Liver (tissue), 9 donors: ENCODE measurements around the gene RAB3C. TPM values are rescaled to one million over a fixed set of nuclear protein-coding genes. Genes with fewer than 3 reads are reported as not detected.

Experiments
- DNase-seq: peaks from one replicate; pipeline ENCODE4 v3.0.0-alpha.2; 2017; ENCODE audit warnings: low spot score
- H3K27ac ChIP-seq, 2 donors: one replicate each; pipeline ENCODE4 v1.7.0; 2013; ENCODE audit warnings: inconsistent platforms in 2 of 2, low read length in 2 of 2, control low read depth in 1 of 2, low read depth in 1 of 2, mild to moderate bottlenecking in 1 of 2
- H3K27me3 ChIP-seq, 4 donors: one replicate each; pipeline versions ENCODE4 v1.6.1 to v1.7.0; 2013; ENCODE audit warnings: low read length in 3 of 4, inconsistent platforms in 1 of 4, mild to moderate bottlenecking in 1 of 4, moderate library complexity in 1 of 4; ENCODE audit not compliant: control insufficient read depth in 4 of 4, insufficient read depth in 4 of 4
- H3K36me3 ChIP-seq, 4 donors: one replicate each; pipeline versions ENCODE4 v1.6.1 to v1.7.0; 2013; ENCODE audit warnings: low read length in 3 of 4, mild to moderate bottlenecking in 3 of 4, low read depth in 1 of 4, moderate library complexity in 1 of 4; ENCODE audit not compliant: control insufficient read depth in 4 of 4, insufficient read depth in 3 of 4
- H3K4me1 ChIP-seq, 4 donors: one replicate each; pipeline versions ENCODE4 v1.6.1 to v1.7.0; 2013; ENCODE audit warnings: low read length in 3 of 4, mild to moderate bottlenecking in 3 of 4, moderate library complexity in 1 of 4; ENCODE audit not compliant: control insufficient read depth in 4 of 4, insufficient read depth in 4 of 4
- H3K4me3 ChIP-seq, 3 donors: one replicate each; pipeline versions ENCODE4 v1.6.1 to v1.7.0; 2013; ENCODE audit warnings: low read length in 3 of 3, control low read depth in 1 of 3, low read depth in 1 of 3, mild to moderate bottlenecking in 1 of 3
- H3K9ac ChIP-seq, 2 donors: one replicate each; pipeline ENCODE4 v1.7.0; 2013; ENCODE audit warnings: low read length in 2 of 2, mild to moderate bottlenecking in 2 of 2, moderate library complexity in 2 of 2, control low read depth in 1 of 2, low read depth in 1 of 2
- H3K9me3 ChIP-seq, 4 donors: one replicate each; pipeline versions ENCODE4 v1.6.1 to v1.7.0; 2013; ENCODE audit warnings: low read length in 3 of 4; ENCODE audit not compliant: control insufficient read depth in 4 of 4
- EGR1 ChIP-seq, 2 donors: IDR thresholded peaks; 2 replicates each; pipeline ENCODE4 v1.6.1; 2016 to 2018; ENCODE audit warnings: antibody characterized with exemption in 2 of 2, low read depth in 2 of 2
- FOXA1 ChIP-seq: IDR thresholded peaks from 2 replicates; pipeline ENCODE4 v1.6.1; 2016; ENCODE audit warnings: antibody characterized with exemption
- FOXA2 ChIP-seq: IDR thresholded peaks from 2 replicates; pipeline ENCODE4 v1.6.1; 2016; ENCODE audit warnings: antibody characterized with exemption
- GABPA ChIP-seq, 2 donors: IDR thresholded peaks in 1 of 2; conservative IDR thresholded peaks in 1 of 2; 2 replicates each; pipeline ENCODE4 v1.6.1; 2016; ENCODE audit warnings: antibody characterized with exemption in 2 of 2, mild to moderate bottlenecking in 1 of 2, moderate library complexity in 1 of 2
- HNF4A ChIP-seq, 2 donors: conservative IDR thresholded peaks; 2 replicates each; pipeline ENCODE4 v1.6.1; 2016; ENCODE audit warnings: antibody characterized with exemption in 2 of 2, mild to moderate bottlenecking in 2 of 2
- NR2F2 ChIP-seq: IDR thresholded peaks from 2 replicates; pipeline ENCODE4 v1.6.1; 2016; ENCODE audit warnings: antibody characterized with exemption
- RAD21 ChIP-seq, 2 donors: IDR thresholded peaks; 2 replicates each; pipeline ENCODE4 v1.6.1; 2016; ENCODE audit warnings: antibody characterized with exemption in 2 of 2, mild to moderate bottlenecking in 2 of 2
- SP1 ChIP-seq: IDR thresholded peaks from 2 replicates; pipeline ENCODE4 v1.6.1; 2018; ENCODE audit warnings: antibody characterized with exemption, mild to moderate bottlenecking
- YY1 ChIP-seq: IDR thresholded peaks from 2 replicates; pipeline ENCODE4 v1.6.1; 2016; ENCODE audit warnings: antibody characterized with exemption, mild to moderate bottlenecking
- WGBS: extraction: QIAGEN DNeasy Blood & Tissue Kit; methylation state at CpG from one replicate; pipeline ENCODE4 v1.1.7; 2013; 5-methylcytosine and 5-hydroxymethylcytosine counted together
- polyA plus RNA-seq, 2 donors: library from polyadenylated mRNA; stranded (reverse) in 1 of 2; unstranded in 1 of 2; fragments of 200-250 nt in 1 of 2; fragments of >200 nt in 1 of 2; fragmentation: Nextera tagmentation in 1 of 2; extraction: Ambion mirVana in 1 of 2; gene quantifications; one replicate each; pipeline versions ENCODE4 v1.2.1 to v1.2.3, GENCODE V29; 2013 to 2015
- total RNA-seq, 2 donors: library from RNA; depleted of rRNA; stranded (reverse); fragments of >200 nt; gene quantifications; one replicate each; pipeline ENCODE4 v1.2.3, GENCODE V29; 2014
- TF ChIP-seq, protein P1 (sequence below): IDR thresholded peaks from 2 replicates; pipeline ENCODE4 v1.6.1; 2016; ENCODE audit warnings: antibody characterized with exemption
- TF ChIP-seq, protein P2 (sequence below): fragments of 150-350 bp; IDR thresholded peaks from 2 replicates; pipeline ENCODE4 v1.5.1; 2017; ENCODE audit warnings: improper control_type of control experiment, low read depth, low read length; ENCODE audit not compliant: missing input control
- TF ChIP-seq, protein P3 (sequence below): IDR thresholded peaks from 2 replicates; pipeline ENCODE4 v1.6.1; 2016; ENCODE audit warnings: antibody characterized with exemption
- TF ChIP-seq, protein P4 (sequence below): IDR thresholded peaks from 2 replicates; pipeline ENCODE4 v1.6.1; 2016; ENCODE audit warnings: antibody characterized with exemption
- TF ChIP-seq, protein P5 (sequence below): IDR thresholded peaks from 2 replicates; pipeline ENCODE4 v1.6.1; 2016; ENCODE audit warnings: antibody characterized with exemption, mild to moderate bottlenecking
- donor health status: healthy.
- donor health status: healthy.
- donor health status: healthy.
- donor health status: healthy.
- donor health status: healthy.

RAB3C gene
- total and polyA plus RNA-seq, 4 donors = 0.72 to 4.6 (median 1.3) TPM

DNA sequence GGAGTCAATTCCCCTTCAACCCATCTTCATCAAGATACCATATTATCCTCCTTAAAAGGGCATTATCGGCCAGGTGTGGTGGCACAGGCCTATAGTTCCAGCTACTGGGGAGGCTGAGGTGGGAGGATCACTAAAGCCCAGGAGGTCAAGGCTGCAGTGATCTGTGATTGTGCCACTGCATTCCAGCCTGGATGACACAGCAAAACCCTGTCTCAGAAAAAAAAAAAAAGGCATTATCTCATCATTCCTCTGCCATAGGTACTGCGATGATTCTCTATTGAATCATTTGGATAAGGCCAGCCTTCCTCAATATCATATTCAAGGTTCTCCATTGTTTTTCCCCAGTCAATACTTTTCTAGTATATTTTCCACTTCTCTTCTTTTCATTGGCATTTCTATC is 39.2 kb upstream of the RAB3C start:
- no peak overlapping the region for H3K9ac ChIP-seq
- H3K36me3 ChIP-seq = no peaks in the 10 kb centered on the region
- no peaks in the 10 kb centered on the region for H3K27me3 ChIP-seq
- WGBS = 91% methylated on average over 2 of the region's 2 CpGs
- no peaks in the 10 kb centered on the region for H3K9me3 ChIP-seq
- no peak for DNase-seq
- TF ChIP-seq FOXA2 (no peak), FOXA1 (no peak), SP1 (no peak), GABPA (IDR thresholded peaks at IDR 0.05 in 1 of 2, conservative IDR thresholded peaks at IDR 0.05 in 1 of 2) (no peak), RAD21 (IDR thresholded peaks at IDR 0.05) (no peak), HNF4A (conservative IDR thresholded peaks at IDR 0.05) (no peak), EGR1 (IDR thresholded peaks at IDR 0.05; ENCODE audit: low read depth in 2 of 2) (no peak), YY1 (no peak), NR2F2 (no peak)
- TF ChIP-seq, protein P1, sequence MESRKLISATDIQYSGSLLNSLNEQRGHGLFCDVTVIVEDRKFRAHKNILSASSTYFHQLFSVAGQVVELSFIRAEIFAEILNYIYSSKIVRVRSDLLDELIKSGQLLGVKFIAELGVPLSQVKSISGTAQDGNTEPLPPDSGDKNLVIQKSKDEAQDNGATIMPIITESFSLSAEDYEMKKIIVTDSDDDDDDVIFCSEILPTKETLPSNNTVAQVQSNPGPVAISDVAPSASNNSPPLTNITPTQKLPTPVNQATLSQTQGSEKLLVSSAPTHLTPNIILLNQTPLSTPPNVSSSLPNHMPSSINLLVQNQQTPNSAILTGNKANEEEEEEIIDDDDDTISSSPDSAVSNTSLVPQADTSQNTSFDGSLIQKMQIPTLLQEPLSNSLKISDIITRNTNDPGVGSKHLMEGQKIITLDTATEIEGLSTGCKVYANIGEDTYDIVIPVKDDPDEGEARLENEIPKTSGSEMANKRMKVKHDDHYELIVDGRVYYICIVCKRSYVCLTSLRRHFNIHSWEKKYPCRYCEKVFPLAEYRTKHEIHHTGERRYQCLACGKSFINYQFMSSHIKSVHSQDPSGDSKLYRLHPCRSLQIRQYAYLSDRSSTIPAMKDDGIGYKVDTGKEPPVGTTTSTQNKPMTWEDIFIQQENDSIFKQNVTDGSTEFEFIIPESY = no peak
- TF ChIP-seq, protein P2, sequence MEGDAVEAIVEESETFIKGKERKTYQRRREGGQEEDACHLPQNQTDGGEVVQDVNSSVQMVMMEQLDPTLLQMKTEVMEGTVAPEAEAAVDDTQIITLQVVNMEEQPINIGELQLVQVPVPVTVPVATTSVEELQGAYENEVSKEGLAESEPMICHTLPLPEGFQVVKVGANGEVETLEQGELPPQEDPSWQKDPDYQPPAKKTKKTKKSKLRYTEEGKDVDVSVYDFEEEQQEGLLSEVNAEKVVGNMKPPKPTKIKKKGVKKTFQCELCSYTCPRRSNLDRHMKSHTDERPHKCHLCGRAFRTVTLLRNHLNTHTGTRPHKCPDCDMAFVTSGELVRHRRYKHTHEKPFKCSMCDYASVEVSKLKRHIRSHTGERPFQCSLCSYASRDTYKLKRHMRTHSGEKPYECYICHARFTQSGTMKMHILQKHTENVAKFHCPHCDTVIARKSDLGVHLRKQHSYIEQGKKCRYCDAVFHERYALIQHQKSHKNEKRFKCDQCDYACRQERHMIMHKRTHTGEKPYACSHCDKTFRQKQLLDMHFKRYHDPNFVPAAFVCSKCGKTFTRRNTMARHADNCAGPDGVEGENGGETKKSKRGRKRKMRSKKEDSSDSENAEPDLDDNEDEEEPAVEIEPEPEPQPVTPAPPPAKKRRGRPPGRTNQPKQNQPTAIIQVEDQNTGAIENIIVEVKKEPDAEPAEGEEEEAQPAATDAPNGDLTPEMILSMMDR = no peak
- TF ChIP-seq, protein P3, sequence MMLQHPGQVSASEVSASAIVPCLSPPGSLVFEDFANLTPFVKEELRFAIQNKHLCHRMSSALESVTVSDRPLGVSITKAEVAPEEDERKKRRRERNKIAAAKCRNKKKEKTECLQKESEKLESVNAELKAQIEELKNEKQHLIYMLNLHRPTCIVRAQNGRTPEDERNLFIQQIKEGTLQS = no peak
- TF ChIP-seq, protein P4, sequence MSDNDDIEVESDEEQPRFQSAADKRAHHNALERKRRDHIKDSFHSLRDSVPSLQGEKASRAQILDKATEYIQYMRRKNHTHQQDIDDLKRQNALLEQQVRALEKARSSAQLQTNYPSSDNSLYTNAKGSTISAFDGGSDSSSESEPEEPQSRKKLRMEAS = no peak
- H3K4me3 ChIP-seq = no peak overlapping the region
- H3K27ac ChIP-seq = no peak overlapping the region
- H3K4me1 ChIP-seq = peaks cover 0 to 2% (median 0%) of the 10 kb centered on the region in 4 donors

DNA sequence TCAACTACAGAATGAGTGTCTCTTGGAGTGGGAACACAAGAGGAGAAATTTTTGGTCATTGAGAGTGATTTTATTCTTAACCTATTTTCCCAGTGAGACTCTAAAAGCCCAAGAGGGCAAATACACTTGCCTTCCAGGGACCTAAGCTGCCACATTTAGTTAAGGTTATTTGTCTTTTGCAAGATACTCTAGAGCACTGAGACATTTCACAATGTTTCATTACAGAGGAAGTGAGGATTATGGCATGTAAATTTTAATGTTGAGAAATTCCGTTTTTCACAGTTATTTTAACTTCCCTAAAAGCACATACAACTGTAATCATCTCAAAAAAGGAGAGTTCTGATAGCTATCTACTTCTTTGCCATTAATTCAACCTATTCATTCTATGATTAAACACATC is 38.7 kb upstream of the RAB3C start:
- WGBS = 39% methylated on average over 1 of the region's 1 CpG
- H3K36me3 ChIP-seq = no peaks in the 10 kb centered on the region
- H3K27me3 ChIP-seq = no peaks in the 10 kb centered on the region
- TF ChIP-seq, protein P4 = no peak
- no peak for TF ChIP-seq NR2F2
- TF ChIP-seq RAD21 (IDR thresholded peaks at IDR 0.05) = no peak
- TF ChIP-seq, protein P2 = no peak
- TF ChIP-seq, protein P5, sequence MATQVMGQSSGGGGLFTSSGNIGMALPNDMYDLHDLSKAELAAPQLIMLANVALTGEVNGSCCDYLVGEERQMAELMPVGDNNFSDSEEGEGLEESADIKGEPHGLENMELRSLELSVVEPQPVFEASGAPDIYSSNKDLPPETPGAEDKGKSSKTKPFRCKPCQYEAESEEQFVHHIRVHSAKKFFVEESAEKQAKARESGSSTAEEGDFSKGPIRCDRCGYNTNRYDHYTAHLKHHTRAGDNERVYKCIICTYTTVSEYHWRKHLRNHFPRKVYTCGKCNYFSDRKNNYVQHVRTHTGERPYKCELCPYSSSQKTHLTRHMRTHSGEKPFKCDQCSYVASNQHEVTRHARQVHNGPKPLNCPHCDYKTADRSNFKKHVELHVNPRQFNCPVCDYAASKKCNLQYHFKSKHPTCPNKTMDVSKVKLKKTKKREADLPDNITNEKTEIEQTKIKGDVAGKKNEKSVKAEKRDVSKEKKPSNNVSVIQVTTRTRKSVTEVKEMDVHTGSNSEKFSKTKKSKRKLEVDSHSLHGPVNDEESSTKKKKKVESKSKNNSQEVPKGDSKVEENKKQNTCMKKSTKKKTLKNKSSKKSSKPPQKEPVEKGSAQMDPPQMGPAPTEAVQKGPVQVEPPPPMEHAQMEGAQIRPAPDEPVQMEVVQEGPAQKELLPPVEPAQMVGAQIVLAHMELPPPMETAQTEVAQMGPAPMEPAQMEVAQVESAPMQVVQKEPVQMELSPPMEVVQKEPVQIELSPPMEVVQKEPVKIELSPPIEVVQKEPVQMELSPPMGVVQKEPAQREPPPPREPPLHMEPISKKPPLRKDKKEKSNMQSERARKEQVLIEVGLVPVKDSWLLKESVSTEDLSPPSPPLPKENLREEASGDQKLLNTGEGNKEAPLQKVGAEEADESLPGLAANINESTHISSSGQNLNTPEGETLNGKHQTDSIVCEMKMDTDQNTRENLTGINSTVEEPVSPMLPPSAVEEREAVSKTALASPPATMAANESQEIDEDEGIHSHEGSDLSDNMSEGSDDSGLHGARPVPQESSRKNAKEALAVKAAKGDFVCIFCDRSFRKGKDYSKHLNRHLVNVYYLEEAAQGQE = no peak
- no peak for TF ChIP-seq SP1
- TF ChIP-seq YY1 = no peak
- H3K27ac ChIP-seq = no peak overlapping the region
- H3K4me1 ChIP-seq = peaks cover 0 to 2% (median 0%) of the 10 kb centered on the region in 4 donors
- no peak overlapping the region for H3K4me3 ChIP-seq
- H3K9ac ChIP-seq = no peak overlapping the region
- no peaks in the 10 kb centered on the region for H3K9me3 ChIP-seq
- no peak for DNase-seq
